Activated naive CD8-positive, alpha-beta T cell treated with anti-CD3 and anti-CD28 coated beads, Interleukin-2, amount 10 ng/mL, durations not matched to agents 7 days and 5 days (primary cell): ENCODE measurements around the gene FTH1. TPM values are rescaled to one million over a fixed set of nuclear protein-coding genes. Genes with fewer than 3 reads are reported as not detected.

ENCODE experiments used
- ATAC-seq: fragments of 150-1000 bp; cut with Tn5 transposase; one replicate; pipeline ENCODE4 v1.10.0; 2021; ENCODE audit warnings: low read depth, moderate library complexity
- POLR2A ChIA-PET: fragments of 350-600 bp; sonication (Branson Sonifier 250); formaldehyde crosslinking; loops from one replicate; lab custom pipeline; 2021; ENCODE audit warnings: antibody characterized with exemption; lab: Charles Lee
- DNase-seq: peaks from one replicate; pipeline ENCODE4 v3.0.0; 2021
- H3K27ac Mint-ChIP-seq: one replicate; pipeline ENCODE4 v1.8.0; 2022; ENCODE audit warnings: mild to moderate bottlenecking, mixed read lengths
- H3K27me3 Mint-ChIP-seq: one replicate; pipeline ENCODE4 v1.8.0; 2022; ENCODE audit warnings: mild to moderate bottlenecking, moderate library complexity, mixed read lengths
- H3K36me3 Mint-ChIP-seq: one replicate; pipeline ENCODE4 v1.8.0; 2021; ENCODE audit warnings: mild to moderate bottlenecking, mixed read lengths
- H3K4me1 Mint-ChIP-seq: one replicate; pipeline ENCODE4 v1.8.0; 2021; ENCODE audit warnings: mixed read lengths
- H3K4me3 Mint-ChIP-seq: one replicate; pipeline ENCODE4 v1.8.0; 2022; ENCODE audit warnings: mild to moderate bottlenecking, moderate library complexity, mixed read lengths
- H3K9me3 Mint-ChIP-seq: one replicate; pipeline ENCODE4 v1.8.0; 2021; ENCODE audit warnings: mixed read lengths
- total RNA-seq, 2 experiments: library from RNA; stranded (reverse); gene quantifications; one replicate each; pipeline ENCODE4 v1.2.3, GENCODE V29; 2021

Gene FTH1
- total RNA-seq, 2 experiments from 2014 or later, result 793 to 808 TPM

DNA sequence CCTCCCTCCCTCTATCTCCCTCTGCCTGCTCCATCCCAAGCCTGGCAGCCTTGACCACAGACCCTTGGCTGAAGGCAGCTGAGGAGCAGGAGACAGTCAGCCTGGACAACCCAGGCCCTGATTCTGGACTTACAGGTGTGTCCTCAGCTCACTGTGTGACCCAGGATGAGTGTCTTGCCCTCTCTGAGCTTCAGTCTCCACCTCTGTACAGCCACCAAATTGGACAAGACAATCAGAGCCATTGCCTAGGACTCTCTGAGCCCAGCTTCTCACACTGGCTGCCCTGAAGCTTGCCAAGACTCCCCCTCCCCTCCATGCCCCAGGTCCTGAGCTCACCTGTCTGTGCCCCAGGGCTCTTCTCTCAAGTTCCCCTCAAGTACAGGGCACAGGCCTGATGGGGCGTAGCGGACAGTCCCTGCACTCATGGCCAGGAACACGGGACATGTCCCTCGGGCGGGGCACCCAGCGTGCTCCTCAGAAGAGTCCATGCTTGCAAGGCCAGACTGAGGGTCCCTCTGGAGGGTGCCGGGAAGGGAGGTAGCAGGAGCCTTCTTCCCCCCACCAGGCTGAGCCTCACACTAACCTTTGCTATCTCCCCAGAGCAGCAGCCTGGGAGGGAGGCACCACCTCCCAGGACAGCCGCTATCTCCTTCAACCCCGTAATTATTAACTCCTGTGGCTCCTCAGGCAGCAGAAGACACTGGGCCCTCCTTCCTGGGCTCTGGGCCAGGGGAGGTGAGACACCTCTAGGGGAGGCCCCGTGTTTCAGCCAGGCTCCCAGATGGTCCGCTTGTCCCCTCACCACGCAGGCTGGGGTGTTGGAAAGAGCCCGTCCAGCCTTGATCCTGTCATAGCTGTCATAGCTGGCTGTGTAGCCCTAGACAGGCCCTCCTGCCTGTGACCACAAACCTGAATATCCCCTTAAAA is 47.5 kb downstream of the FTH1 start:
- Mint-ChIP-seq H3K4me1 (peaks cover 4% of the 10 kb centered on the region), H3K36me3 (no peaks in the 10 kb centered on the region), H3K4me3 (no peak overlapping the region), H3K27ac (no peak overlapping the region), H3K27me3 (peaks cover 53% of the 10 kb centered on the region), H3K9me3 (no peaks in the 10 kb centered on the region)
- no peak for DNase-seq
- no peak for ATAC-seq
- POLR2A ChIA-PET, result no interaction called here

DNA sequence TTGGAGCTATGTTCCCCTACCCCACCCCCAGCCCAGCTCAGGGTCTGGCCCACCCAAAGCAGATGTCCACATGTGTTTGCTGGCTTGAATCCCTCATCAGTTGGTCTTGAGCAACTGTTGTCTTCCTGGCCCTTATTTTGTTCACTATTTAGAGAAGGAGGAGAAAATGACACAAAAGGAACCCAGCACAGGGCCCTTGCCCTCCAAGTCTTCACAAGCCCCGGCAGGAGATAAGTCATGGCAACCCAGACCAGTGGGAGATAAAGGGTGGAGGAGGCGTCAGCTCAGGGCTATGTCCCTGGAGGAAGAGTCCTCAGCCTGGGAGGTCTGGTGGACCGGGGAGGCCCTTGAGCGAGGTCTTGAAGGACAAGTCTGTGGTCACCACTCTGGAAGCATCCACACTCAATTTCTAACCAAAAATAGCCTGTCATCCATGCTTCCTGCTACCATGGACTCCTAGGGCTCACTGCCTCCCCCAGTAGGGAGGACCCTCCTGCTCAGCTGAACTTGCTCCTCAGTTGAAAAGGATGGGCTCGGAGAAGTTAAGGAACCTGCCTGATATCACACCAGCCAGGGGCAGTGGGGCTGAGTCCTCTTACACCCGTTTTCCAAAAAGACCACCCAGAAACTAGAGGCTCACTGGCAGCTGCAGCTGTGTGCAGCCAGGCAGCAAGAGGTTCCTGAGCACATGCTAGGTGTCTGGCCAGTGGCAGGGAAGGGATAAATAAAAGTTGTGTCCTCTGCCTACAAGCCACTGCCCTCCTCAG is 48.3 kb downstream of the FTH1 start:
- Mint-ChIP-seq H3K27ac (no peak overlapping the region), H3K4me1 (peaks cover 4% of the 10 kb centered on the region), H3K9me3 (no peaks in the 10 kb centered on the region), H3K27me3 (peaks cover 47% of the 10 kb centered on the region), H3K4me3 (no peak overlapping the region), H3K36me3 (no peaks in the 10 kb centered on the region)
- ATAC-seq, result no peak
- no peak for DNase-seq
- POLR2A ChIA-PET, result no interaction called here

DNA sequence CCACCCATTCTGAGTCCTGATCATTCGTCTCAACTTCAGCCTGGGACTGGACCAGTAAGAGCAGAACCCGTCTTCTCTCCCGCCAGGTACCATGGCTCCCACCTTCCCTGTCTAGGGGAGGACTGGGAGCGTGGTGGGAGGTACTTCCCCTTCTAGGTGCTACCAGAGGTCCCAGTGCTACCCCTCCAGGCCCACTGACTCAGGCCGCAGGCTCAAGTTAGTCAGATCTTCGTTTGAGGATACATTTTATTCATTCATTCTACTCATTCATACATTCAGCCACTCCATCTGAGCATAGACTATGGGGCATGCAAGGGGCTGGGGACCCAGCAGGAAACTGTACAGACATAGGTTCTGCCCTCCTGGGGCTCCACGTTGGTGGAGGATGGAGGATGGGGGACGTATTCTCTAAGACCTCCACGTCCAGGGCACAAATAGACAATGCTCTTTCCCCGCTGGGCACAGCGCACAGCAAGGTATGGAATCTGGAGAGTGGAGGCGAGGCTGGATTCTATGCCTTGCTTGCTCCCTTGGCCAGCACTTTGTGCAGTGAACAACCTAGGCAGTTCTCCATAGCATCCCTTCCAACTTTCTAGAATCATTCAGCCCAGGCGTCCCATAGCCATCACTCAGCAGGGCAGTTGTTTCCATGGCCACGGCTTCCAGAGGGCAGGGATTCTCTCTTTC is 49.0 kb downstream of the FTH1 start:
- no peak for DNase-seq
- no peaks in the 10 kb centered on the region for H3K36me3 Mint-ChIP-seq
- POLR2A ChIA-PET, result no interaction called here
- ATAC-seq, result no peak
- peaks cover 4% of the 10 kb centered on the region for H3K4me1 Mint-ChIP-seq
- H3K27ac Mint-ChIP-seq, result no peak overlapping the region
- H3K9me3 Mint-ChIP-seq, result no peaks in the 10 kb centered on the region
- peak overlapping the region; percentile 54 for H3K4me3 Mint-ChIP-seq
- peaks cover 45% of the 10 kb centered on the region for H3K27me3 Mint-ChIP-seq

DNA sequence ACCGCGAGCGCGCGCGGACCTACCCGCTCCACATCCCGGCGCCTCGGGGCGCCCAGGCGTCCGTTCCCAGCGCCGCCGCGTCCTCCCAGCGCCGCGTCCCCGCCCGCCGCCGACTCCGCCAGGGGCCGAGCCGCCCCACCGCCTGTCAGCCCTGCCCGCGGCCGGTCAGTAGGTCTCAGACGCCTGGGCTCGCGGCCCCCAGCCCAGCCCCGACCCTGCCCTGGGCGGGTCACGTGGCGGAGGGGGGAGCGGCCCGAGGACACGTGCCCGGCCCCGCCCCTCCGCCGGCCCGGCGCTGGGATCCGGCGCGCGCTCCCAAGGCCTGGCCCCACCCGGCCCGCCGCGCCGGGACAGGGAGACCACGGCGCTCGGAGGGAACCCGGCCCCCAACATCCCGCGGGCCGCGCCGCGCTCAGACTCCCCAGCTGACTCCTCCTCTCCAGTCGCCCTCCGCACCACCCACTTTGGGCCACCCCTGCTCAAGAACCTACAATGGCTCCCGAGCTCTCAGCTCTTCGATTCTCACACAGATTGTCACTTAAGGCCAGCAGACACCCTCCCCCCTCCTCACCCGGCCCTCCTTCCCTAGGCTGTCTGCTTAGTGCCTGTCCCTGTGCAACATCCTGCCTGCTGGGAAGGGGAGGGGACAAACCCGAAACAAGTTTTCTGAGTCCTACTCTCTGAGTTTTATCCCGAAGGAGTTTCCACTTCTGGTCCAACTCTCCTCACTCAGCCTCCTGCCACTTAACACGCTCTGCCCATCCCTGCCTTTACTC is 49.9 kb downstream of the FTH1 start, which contains the start of gene RAB3IL1:
Gene RAB3IL1, minus strand, starts transcription at position 233 of the 776 bp plus-strand sequence. Its CDS starts 199 bp downstream, at position 34.
- Mint-ChIP-seq H3K4me1 (peaks cover 6% of the 10 kb centered on the region), H3K4me3 (peak within 1 kb of the TSS; percentile 54), H3K27me3 (peaks cover 45% of the 10 kb centered on the region), H3K36me3 (no peaks in the 10 kb centered on the region), H3K27ac (no peak within 1 kb of the TSS), H3K9me3 (no peaks in the 10 kb centered on the region)
- POLR2A ChIA-PET, result no interaction called here
- ATAC-seq (peak; percentile 45), DNase-seq (peak; percentile 44)

DNA sequence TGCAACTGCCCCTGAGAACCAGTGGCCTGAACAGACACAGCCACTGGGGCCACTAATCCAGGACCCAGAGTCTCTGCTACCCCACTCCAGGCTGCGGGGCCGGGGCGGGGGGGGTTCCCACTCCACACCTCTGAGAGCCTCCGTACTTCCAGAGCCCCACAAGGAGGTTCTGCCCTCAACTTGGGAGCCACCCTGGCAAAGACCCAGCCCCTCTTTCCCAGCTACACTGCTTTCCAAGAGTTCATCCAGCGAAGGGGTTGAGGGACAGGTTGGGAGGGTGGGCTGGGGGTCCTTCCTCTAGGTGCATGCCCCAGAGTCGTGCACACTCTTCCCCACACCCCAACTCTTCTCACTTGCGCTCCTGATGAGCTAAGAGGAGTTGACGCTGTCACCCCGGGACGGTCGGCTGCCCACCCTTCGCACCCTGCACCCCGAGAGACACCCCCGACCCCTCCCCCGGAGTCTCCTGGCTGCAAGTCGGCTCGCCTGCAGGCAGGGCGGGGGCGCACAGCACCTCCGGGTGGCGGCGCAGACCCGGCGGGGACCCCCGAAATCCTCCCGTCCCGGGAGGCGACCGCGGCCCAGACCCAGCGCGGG is 50.6 kb downstream of the FTH1 start:
- DNase-seq (no peak), ATAC-seq (no peak)
- Mint-ChIP-seq H3K4me3 (peak overlapping the region; percentile 8), H3K27ac (no peak overlapping the region), H3K36me3 (no peaks in the 10 kb centered on the region), H3K4me1 (peaks cover 7% of the 10 kb centered on the region), H3K27me3 (peaks cover 45% of the 10 kb centered on the region), H3K9me3 (no peaks in the 10 kb centered on the region)
- POLR2A ChIA-PET, result no interaction called here

DNA sequence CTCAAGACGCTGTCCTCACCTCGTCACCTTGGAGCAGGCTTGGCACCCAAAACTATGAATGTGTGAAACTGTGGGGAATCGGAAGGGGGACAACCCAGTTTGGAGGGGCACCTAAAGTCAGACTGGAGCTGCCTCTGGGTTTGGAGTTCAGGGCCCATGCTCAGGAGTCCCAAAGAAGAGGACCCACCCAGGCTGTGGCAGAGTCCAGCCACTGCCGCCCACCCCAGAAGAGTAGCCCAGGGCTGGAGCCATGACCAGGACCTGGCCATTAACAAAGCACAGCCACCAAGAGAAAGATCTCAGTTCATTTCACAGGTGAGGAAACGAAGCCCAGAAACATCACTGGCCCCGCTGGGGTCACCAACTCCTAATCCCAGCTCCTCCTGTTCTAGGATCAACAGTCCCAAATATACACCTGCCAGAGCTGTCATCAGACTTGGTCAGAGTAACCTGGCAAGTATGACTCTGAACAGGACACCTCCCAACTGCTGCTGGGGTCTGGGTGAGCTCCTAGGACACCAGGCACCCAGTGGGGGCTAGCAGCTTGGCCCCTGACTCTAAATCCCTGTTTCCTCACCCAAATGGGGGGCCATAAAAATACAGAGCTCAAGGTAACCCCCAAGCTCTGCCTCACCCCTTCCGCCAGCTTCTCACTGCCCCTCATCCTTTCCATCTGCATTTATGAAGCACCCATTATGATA is 52.8 kb downstream of the FTH1 start:
- Mint-ChIP-seq H3K36me3 (no peaks in the 10 kb centered on the region), H3K4me1 (peaks cover 7% of the 10 kb centered on the region), H3K27ac (no peak overlapping the region), H3K27me3 (peaks cover 36% of the 10 kb centered on the region), H3K9me3 (no peaks in the 10 kb centered on the region), H3K4me3 (no peak overlapping the region)
- DNase-seq (no peak), ATAC-seq (no peak)
- POLR2A ChIA-PET, result no interaction called here

Other genes starting within 250 kb of the FTH1 start
- 1 to 10 TPM; 3.4 TPM for gene MYRF, start 215.0 kb downstream of the FTH1 start, total RNA-seq
- gene TMEM258, start 175.0 kb downstream of the FTH1 start, total RNA-seq, result 100 to 1,000 TPM; 127 to 140 TPM
- gene FEN1, start 174.7 kb downstream of the FTH1 start, total RNA-seq, result 10 to 100 TPM; 87.1 to 88.7 TPM
- gene FADS1, start 150.6 kb downstream of the FTH1 start, total RNA-seq, result 10 to 100 TPM; 53.2 to 54.7 TPM
- 100 to 1,000 TPM; 245 to 280 TPM for gene FADS2, start 139.3 kb downstream of the FTH1 start, total RNA-seq
- gene FADS3, start 76.1 kb downstream of the FTH1 start, total RNA-seq, result 1 to 10 TPM; 4.7 TPM
- gene RAB3IL1, start 50.1 kb downstream of the FTH1 start, total RNA-seq, result 1 to 10 TPM in 1 of 2 experiments, under 1 TPM in 1; 0.28 to 1.6 TPM
- under 1 TPM; 0.20 to 0.30 TPM for gene BEST1, start 17.3 kb downstream of the FTH1 start, total RNA-seq
- gene INCENP, start 156.4 kb upstream of the FTH1 start, total RNA-seq, result 100 to 1,000 TPM; 142 to 153 TPM
- gene SCGB1D1, start 222.6 kb upstream of the FTH1 start, total RNA-seq, result not detected
- not detected for gene SCGB2A1, start 241.0 kb upstream of the FTH1 start, total RNA-seq